NCI-H2107 treated with DMSO at 0.1 percent for 48 hours (cell line): Measurements from ENCODE around the gene NUDT1.

Experiments
- DNase-seq: peaks from one replicate; lab custom pipeline; 2025; ENCODE audit not compliant: unreplicated experiment; lab: John Stamatoyannopoulos, UW

Gene NUDT1

DNA sequence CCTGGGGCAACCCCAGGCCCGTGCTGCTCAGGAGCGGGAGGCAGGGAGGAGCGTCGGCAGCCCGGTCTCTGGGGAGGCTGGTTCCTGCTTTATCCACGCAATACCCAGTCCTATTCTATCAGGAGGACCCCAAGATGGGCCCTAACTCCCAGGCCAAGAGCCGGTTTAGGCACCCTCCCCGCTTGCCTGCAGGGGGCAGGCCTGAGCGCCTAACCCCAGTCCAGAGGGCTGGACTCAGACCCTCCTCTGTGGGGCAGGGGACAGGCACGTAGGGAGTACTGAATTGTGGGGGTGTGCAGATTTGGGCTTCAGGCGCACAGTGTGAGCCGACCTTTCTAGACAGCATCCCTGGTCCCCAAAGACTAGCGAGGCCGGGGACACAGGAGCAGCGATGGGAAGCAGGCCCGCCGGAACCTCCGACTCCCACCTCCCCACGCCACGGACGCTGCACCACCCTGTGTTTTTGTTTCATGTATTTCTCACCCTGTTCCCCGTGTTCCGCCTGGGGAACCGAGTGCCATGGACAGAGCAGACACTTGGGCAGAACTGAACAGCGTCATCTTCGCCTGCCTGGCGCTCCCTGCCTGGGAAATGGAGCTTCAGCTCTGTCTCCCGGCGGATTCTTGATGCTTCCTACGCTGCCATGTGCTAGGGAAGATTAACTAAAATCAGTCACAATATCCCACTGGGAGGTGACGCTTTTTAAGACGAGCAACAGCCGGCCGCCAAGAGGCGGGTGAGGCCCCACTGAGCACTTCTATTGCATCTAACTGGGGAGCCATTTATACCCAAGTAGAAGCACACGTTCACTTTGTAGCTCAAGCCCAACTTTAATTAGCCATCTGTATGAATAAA, 5.3 kb downstream of the NUDT1 start:
- no peak for DNase-seq

DNA sequence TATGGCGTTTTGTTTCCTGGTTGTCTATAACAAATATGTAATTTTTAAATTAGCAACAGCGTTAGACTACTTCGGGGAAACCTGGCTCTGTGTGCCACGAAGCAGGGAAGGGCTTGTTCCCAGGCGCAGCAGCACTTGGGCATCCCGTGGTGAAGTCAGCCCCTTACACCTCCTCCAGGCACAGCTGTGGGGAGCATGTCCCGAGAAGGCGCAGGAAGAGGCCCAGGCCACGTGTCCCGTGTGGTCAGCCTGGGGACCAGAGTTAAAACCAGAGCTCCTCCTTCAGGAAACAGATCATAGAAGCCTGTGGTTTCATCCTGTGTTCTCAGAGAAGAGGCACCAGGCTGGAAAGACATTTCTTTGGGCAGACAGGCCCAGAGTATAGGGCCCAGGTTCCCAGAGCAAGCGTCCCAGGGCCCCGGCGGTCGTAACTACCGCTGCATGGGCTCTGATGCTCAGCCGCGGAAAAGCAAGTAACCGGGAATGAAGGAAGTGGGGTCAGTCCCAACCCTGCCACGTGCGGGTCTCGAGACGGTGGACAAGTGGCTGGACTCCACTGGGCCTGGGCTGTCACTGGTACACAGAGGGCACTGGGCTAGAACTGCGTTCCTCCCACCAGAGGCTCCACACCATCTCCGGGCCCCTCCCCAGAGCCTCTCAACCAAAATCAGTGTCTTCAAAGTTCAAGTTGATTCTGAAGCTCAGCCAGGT, 7.1 kb downstream of the NUDT1 start:
- DNase-seq, result no peak

DNA sequence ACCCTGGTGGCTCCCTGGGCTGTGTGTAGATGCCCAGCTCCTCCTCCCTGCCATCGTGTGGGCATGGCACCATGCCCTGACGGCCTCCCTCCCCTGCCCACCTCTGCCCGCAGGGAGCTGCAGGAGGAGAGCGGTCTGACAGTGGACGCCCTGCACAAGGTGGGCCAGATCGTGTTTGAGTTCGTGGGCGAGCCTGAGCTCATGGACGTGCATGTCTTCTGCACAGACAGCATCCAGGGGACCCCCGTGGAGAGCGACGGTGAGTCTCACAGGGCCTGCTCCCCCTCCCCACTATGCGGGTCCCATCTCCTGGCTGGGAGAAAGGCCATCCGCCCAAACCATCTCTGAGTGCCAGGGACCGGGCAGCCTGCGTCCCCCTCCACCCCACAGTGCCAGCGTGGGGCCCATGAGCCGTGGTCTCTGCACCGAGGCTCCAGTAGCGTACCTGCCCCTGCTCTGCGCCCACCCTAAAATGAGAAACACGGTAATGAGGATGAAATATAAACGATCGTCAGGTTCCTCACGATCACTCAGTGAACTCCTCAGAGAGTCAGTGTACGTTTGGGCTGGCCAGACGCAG, 7.8 kb downstream of the NUDT1 start:
- no peak for DNase-seq

DNA sequence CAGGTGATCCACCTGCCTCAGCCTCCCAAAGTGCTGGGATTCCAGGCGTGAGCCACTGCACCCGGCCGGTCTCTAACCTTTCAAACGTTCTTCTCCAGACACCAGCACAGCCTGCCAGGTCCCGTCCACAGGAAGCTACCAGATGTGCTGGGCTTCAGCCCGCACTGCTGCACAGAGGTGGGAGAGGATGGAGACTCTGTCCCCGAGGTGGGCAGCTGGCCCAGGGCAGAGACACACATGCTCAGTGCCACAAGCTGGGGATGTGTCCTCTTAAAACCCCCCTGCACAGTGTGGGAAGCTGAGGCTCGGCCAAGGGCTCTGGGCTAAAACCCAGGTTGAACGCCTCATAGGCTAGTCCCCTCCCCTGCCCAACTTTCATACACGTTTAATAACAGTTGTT, 9.4 kb downstream of the NUDT1 start:
- DNase-seq, result no peak

DNA sequence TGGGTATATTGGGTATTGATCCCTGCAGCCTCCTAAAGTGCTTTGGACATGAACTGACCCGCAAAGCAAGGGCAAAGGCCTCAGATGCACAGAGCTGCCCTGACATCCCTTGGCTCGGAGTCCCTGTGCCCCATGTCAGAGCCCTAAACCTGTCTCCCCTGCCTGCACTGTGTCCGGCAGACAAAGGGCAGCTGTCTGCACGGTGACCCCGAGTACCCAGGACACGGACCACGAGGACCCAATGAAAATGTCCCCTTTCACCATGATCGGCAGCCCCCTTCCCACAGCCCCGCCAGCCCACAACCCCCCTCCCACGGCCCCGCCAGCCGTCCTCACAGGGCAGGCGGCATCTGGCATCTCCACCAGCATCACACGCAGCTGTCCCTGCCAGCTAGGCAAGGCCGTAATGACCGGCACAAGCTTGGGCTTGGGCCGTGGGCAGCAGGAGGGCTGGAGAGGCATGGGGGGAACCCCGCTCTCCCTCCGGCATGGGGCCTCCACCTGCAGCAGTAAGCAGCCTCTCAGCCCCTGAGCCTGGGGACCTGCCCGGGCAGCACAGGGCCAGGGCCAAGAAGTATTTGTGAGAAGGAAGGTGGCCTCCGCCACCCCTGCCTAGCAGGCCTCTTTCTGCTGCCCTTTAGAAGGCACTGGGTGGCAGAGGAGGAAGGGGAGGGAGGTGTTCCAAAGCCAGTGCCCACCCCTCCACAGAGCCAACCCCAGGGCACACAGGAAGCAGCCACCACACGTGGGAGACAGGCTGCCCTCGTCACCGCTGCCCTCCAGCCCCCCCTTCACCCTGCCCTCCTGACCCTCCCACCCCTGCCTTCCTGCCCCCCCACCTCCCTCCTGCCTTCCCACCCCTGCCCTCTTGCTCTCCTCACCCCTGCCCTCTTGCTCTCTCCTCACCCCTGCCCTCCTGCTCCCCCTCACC, 10.1 kb downstream of the NUDT1 start:
- DNase-seq, result no peak

DNA sequence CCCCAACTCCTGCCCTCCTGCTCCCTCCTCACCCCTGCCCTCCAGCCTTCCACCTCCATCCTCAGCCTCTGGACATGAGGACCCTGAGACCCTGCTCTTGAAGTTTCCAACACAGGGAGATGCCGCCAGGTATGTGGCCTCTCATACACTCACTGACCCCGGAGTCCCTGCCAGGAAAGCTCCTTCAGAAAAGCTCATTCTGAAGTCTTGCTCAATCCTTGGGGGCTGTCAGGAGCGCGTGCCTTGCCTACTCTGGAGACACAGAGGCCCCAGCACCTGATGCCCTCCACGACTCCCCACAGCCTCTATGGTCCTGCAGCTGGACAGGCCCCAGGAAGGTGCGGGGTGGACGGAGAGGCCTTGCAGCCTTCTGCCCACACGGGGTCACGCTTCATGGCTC, 11.0 kb downstream of the NUDT1 start:
- no peak for DNase-seq

DNA sequence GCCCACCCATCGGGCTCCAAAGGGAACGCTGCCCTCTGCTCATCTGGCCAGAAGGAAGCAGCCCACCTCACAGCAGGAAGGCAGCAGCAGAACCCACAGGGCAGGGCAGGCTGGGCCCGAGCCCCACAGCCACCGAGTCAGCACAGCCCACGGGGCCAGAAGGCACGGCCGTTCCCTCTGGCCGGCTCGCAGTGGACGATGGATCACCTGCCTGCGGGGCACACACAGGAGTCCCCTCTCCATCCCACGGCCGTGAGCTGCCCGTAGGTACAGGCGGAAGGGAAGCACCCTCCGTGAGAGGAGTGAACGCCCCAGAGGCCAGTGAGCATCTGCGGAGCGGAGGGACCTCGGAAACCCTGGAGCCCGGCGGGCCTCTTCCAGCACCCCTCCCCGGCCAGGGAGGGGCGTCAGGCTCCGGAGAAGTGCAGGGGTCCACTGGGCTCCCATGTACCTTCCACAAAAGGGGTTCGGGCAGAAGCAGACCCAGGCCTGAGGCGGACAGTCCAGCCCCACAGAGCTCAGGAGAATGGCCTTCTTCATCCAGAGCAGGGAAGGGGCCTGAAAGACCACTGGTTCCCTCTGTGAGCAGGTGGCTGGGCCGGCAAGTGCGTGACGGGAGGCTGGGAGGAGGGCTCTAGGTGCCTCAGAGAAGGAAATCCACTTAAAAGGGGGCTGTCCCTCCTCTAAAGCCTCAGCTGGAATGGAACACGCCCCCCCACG, 11.7 kb downstream of the NUDT1 start:
- DNase-seq, result no peak

DNA sequence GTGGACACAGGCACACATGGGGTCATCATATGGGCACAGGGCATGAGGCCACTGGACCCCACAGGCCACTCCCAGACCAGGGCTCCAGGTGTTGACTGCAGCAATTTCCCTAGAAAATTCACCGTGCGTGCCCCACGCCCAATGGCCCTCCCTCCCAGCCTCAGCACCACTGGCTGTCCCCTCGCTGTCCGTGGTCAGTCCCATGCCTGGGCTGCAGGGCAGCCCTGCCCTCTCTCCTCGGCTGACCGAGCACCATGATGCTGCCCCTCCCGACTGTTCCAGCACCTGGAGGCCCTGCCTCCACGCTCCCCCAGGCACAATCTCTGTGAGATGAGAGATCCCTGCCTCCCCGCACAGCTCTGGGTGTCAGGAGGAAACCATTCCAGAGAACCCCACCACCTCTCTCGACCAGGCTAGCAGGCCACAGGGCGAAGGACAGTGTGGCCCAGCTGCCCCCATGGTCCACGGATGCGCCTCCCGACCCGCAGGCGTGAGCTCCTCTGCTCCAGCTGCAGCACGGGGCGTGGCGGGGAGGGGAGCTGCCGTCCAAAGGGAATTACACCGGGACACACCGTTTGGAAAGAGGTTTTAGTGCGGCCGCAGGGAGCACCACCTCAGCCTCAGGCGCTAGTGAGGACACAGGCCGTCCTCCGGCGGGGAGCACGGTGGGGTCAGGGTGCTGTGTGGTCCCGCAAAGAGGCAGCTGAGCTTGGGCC, 12.6 kb downstream of the NUDT1 start:
- no peak for DNase-seq

DNA sequence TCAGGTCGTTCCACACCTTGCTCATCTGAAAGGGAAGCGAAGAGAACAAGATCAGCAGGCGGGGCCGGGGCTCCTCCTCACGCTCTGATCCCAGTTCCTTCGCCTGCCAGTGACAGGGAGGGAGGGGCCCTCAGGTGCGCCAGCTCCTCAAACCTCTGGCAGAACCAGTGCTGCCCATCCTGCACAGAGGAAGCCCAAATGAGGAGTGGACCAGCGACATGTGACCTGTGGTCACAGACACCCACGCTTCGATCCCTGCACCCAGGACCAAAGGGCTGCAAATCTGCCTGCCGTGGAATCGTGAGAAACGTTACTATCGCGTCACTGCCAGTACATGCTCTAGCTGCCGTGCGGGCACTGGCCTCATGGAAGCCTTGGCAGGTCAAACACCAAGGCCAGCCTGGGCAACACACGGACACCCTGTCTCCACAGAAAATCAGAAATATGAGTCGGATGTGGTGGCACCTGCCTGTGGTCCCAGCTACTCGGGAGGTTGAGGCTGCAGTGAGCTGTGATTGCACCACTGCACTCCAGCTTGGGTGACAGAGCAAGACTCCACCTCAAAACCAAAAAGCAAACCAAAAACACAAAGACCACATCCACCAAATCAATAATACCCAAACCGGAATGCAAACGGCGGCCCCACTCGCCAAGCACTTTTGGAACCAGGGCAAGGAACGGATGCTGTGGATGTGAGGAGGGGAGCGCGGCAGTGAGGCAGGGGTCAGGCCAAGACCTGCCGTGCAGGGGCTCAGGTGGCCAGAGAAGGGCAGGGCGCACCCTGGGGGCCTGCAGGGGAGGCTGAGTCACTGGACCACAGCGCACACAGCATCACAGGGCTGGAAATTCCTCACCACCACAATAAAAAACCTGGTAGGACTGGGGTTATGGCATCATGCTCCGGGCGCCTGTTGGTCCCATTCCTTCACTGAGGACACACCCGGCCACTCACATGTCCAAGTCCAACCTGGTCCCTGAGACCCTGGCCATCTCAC, 13.4 kb downstream of the NUDT1 start:
- no peak for DNase-seq

DNA sequence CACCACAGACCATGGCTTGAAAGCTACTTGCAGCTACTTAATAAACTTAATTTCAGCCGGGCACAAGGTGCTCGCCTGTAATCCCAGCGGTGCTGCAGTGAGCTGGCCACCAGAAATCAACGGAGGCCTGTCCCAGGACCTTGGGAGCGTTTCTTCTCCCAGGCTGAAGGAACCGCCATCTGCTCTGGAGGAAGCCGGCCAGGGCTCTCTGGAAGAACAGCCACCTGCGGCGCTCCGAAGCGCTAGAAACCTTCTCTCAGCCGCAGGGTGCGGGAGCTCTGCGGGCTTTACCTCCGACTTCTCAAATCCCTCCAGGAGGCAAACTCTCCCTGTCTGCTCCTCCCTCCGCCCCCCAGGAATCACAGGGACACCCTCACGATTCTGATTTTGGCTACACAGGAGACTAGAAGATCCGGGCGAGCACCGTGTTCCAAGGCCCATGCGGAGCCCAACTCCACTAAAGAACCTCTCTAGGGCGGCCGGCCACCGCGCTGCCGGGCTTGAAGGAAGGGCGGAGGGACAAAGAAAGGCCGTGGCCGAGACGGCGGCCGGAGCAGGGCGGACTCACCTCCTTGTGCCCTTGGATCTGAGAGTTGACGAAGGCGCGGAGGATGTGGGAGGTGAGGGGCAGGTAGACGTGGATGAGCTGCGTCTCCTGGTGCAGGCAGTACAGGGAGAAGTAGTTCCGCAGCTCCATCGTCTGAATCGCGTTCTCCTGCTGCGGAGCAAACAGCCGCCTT, 14.4 kb downstream of the NUDT1 start:
- DNase-seq, result no peak

DNA sequence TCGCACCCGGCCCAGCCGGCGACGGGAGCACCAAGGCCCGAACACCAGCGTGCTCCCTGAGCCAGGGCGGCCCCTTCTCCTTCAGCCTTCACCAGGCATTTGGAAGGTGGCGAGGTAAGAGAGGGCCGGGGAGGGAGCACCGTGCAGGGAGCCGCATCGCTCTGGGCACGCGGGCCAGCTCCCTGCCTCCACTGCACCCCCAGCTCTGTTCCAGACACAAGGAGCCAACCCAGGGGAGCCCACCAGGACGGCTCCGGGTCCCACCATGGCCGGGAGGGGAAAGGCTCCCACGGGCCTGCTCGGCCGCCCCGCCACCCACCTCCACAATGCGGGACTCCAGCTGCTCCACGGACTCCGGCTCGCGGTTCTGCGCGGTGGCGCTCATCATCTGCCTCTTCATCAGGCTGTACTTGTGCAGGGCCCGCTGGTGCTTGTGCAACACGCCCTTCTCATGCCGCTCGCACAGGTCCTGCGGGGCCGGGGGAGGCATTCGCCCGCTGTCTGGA, 15.1 kb downstream of the NUDT1 start:
- DNase-seq, result no peak

DNA sequence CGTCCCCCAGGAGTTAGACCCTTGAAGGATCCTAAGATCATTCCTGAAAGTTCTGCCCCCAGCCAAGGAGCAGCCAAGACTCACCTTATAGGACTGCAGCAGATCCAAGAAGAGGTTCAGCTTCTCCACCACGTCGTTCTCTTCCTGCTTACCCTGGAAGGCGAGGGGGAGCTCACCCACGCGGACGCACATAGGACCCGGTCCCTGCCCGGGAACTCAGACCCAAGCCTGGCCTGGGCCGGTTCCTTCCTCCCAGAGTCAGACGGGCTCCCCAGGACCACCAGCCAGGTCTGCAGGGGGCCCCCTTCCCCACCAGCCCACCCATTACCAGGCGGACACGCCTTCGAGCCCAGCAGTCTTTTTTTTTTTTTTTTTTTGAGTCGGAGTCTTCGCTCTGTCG, 15.6 kb downstream of the NUDT1 start:
- DNase-seq, result no peak

DNA sequence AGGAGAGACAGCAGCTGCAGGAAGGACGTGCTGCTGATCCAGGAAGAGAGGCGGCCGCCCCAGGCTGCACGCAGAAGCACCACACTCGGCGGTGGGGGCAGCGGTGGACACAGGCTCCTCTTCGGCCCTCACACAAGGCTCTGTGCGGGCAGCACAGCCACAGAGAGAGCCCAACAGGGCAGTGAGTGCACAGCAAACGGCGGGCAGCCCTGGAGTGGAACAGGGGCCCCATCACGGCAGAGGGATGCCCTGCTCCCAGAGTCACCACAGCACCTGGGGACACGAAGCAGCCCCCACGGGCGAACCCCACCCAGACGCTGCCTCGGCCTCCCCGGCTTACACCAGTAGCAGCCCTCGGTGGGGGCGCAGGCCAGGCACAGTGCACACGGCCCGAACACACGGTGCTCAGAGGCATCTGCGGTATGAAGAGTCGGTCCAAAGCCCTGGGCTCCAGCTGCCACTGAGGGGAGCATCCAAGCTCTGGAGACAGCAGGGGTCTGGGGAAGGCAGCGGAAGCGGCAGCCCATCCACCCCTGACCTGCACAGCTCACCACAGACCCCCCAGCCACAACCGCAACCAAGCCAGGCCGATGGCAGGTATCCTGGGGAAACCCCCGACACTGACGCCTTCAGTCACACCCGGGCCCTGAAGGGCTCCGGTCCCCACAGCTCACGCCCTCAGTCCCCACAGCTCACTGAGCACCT, 16.8 kb downstream of the NUDT1 start:
- no peak for DNase-seq

DNA sequence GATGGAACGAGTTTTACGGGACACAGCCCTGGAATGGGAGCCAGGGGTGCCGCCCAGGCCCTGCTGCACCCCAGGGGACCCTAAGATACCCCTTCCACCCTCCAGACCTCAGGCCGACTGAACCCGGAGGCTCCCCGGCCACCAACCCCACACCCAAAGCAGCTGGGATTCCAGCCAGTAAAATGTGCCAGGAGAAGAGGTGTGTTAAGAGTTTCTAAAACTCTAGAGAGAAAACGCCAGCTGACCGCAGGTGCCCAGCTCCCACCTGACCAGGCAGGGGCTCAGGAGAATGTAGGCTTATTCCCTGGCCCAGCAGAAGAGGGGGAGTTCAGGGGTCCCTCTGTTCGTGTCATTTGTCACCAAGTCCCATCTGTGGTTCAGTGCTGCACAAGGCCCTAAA, 17.5 kb downstream of the NUDT1 start:
- DNase-seq, result no peak

DNA sequence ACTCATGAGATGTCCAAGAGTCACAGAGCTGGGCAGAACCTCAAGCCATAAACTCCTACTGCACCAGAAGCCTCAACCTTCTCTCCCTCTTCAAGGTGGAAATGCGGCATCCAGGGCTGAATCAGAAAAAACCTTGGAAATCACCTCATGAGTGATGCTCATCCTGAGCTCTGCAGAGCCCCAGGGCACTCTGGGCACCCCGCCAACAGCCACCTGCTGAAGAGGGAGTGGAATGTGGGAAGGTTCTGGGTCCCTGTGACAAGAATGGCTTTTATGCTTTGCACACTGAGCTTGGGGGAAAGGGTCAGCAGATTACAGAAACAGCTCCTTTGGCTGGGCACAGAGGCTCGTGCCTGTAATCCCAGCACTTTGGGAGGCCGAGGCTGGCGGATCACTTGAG, 18.8 kb downstream of the NUDT1 start:
- DNase-seq, result peak; percentile 80

DNA sequence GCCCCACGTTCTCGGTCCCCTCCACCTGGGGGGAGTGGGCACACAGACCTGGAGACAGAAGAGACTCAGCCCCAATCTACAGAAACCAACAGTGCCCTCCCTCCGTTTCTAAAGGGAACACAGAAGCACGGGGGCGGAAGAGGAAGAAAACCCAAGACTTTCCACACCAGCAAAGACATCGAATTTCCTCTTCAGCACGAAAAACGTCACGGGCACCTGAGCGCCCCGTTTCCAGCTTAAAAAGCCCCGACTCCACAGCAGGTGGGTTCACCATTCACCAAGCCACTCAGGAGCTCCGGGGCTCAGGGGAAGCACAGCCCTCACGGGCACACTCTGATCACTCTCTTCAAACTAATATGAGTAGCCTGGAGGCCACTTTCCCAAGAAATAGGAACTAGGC, 19.6 kb downstream of the NUDT1 start:
- no peak for DNase-seq

DNA sequence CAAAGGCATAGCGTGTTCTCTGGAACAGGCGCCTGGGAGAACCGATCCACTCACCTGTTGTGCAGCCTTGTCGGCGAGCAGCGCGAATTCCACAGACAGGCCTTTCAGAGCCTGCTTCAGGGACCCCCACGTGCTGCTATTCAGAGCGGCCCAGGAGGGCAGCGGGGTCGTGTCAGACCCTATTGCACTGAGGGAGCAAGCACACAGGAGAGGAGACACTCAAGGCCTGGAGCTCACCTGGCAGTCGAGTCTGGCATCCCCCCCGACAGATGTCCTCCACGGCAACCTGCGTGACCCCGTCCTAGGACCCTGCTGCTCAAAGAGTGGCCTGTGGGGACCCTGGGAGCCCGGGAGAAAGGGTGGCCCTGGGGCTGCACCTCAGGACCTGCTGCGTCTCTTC, 21.1 kb downstream of the NUDT1 start:
- DNase-seq, result no peak
